Measurements from ENCODE around the gene PDGFC.

Gene PDGFC

DNA sequence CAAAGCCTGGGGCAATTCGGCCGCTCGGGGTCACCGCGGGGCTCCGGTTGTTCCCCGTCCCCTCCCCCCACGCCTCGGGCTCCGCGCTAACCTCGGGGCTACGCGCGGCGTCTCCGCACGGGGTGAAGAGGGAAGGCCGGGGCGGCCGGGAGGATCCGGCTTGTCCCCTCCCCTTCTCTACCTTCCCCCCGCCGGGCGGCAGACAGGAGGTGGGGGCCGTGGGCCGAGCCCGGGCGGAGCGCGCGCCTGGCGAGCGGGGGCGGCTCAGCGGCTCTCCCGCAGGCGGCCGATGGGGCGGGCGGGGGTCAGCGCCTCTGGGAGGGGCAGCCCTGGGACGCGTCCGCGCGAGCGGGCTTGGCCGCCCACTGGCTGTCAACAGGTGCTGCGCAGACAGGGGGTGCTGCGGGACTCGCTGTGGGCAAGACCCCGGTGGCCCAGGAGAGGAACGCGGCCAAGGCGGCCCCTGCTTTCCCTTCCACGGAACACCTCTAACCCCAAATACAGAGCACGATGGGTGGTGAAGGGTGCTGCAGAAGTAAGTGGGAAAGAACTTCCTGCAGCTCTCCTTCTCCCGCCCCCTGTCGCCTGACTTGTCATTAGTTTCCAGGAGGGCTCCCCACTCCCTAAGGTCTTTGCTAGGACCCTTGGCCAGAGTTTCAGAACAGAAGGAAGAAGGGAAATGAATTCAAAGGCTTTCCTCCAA is at the start of gene PDGFC:
Gene PDGFC (minus strand): TSS at position 124 of the 703 bp plus-strand sequence. CDS start 896 bp downstream, outside the sequence.
- peak within 1 kb of the TSS; percentile 82 for H3K9ac ChIP-seq (ENCODE audit: low read length)
- H3K36me3 ChIP-seq (ENCODE audit: control insufficient read depth, insufficient read depth, low read length): no peaks in the 10 kb centered on the region
- H3K9me3 ChIP-seq (ENCODE audit: control insufficient read depth, insufficient read depth, low read depth, low read length): no peaks in the 10 kb centered on the region
- peaks cover 18% of the 10 kb centered on the region for H3K27me3 ChIP-seq (ENCODE audit: control insufficient read depth, insufficient read depth, low read length)
- no peak within 1 kb of the TSS for H3K27ac ChIP-seq (ENCODE audit: low read depth, low read length)
- peak within 1 kb of the TSS; percentile 70 for H3K4me3 ChIP-seq (ENCODE audit: low read depth, low read length)
- peaks cover 10% of the 10 kb centered on the region for H3K4me1 ChIP-seq (ENCODE audit: control insufficient read depth, insufficient read depth, low read length)

GRCh38 chr4:157020882-157021281 is 49.3 kb upstream of the PDGFC start:
- no peaks in the 10 kb centered on the region for H3K4me1 ChIP-seq (ENCODE audit: control insufficient read depth, insufficient read depth, low read length)
- no peak overlapping the region for H3K4me3 ChIP-seq (ENCODE audit: low read depth, low read length)
- H3K9ac ChIP-seq (ENCODE audit: low read length): no peak overlapping the region
- H3K9me3 ChIP-seq (ENCODE audit: control insufficient read depth, insufficient read depth, low read depth, low read length): no peaks in the 10 kb centered on the region
- no peak overlapping the region for H3K27ac ChIP-seq (ENCODE audit: low read depth, low read length)
- H3K36me3 ChIP-seq (ENCODE audit: control insufficient read depth, insufficient read depth, low read length): no peaks in the 10 kb centered on the region
- H3K27me3 ChIP-seq (ENCODE audit: control insufficient read depth, insufficient read depth, low read length): no peaks in the 10 kb centered on the region

DNA sequence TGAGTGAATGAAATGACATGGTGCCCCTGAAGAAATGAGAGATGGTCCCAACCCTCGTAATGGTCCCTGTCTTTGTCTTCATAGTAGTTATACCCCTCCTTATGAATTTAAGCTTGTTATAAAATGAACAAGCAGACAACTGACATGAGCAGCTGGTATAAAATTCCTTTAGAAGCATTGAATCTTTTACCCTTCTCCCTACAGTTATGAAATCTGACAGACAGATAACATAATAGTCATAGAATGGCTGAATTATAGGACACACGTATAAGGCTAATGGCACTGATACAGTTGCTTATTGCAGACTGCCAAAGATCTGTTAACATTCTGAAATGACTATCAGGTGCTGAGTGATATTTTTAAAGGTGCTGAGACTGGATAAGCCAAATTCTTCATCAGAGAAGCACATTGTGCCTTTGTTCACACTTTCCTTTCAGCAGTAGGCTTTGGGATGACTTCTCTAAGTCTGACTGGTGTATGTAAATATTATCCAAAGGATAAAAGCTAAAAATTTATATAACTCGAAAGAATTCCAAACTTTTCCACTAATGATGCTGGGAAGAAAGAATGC is 47.4 kb upstream of the PDGFC start:
- H3K27me3 ChIP-seq (ENCODE audit: control insufficient read depth, insufficient read depth, low read length): no peaks in the 10 kb centered on the region
- H3K4me3 ChIP-seq (ENCODE audit: low read depth, low read length): no peak overlapping the region
- H3K9me3 ChIP-seq (ENCODE audit: control insufficient read depth, insufficient read depth, low read depth, low read length): no peaks in the 10 kb centered on the region
- no peak overlapping the region for H3K9ac ChIP-seq (ENCODE audit: low read length)
- H3K27ac ChIP-seq (ENCODE audit: low read depth, low read length): no peak overlapping the region
- peaks cover 10% of the 10 kb centered on the region for H3K4me1 ChIP-seq (ENCODE audit: control insufficient read depth, insufficient read depth, low read length)
- H3K36me3 ChIP-seq (ENCODE audit: control insufficient read depth, insufficient read depth, low read length): no peaks in the 10 kb centered on the region

DNA sequence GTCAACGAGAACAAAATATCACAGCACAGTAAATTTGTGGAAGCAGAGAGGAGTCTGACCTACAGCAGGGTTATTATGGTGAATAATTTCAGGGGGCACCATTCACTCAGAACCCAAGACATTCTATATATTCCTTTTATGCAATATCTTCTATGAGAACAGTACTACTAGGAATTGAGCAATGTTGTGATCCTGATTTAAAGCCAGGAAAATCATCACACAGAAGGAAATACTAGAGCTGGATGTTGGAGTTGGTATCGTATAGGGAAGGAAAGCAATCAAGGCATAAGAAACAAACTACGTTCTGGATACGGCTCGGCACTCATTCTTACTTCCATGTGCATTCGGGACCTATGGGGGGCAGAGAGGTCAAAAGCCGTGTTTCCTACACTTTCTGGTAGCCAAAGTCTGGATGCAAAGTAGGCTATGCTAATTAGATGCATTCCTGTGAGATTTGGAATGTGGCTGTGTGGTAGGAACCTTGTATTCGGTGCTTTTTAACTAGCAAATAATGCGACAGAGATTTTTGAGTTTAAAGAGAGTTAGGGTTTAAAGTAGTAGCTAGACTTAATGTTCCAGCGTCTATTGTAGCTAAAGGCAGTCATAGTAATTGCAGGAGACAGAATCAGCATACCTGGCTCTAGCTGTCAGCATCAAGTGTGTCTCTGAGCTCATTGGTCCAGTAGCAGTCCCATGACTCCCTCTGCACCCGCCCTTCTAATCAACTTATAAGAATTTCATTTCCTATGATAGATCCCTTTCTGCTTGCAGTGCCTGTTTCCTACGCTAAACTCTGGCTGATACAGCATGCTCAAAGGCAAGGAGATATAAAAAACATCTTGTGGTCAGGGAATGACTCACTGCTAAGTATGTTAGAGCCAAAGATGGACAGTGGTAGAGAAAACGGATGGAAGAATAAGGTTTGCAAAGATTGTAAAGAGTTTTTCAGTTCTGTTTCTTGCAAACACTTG is 43.3 kb upstream of the PDGFC start:
- Histone ChIP-seq H3K27ac (ENCODE audit: low read depth, low read length) (no peak overlapping the region), H3K9ac (ENCODE audit: low read length) (no peak overlapping the region), H3K4me1 (ENCODE audit: control insufficient read depth, insufficient read depth, low read length) (peaks cover 10% of the 10 kb centered on the region), H3K9me3 (ENCODE audit: control insufficient read depth, insufficient read depth, low read depth, low read length) (no peaks in the 10 kb centered on the region), H3K4me3 (ENCODE audit: low read depth, low read length) (0 out of 2 replicates have a peak overlapping the region, but pooled peaks have one; percentile 10), H3K27me3 (ENCODE audit: control insufficient read depth, insufficient read depth, low read length) (no peaks in the 10 kb centered on the region), H3K36me3 (ENCODE audit: control insufficient read depth, insufficient read depth, low read length) (no peaks in the 10 kb centered on the region)

DNA sequence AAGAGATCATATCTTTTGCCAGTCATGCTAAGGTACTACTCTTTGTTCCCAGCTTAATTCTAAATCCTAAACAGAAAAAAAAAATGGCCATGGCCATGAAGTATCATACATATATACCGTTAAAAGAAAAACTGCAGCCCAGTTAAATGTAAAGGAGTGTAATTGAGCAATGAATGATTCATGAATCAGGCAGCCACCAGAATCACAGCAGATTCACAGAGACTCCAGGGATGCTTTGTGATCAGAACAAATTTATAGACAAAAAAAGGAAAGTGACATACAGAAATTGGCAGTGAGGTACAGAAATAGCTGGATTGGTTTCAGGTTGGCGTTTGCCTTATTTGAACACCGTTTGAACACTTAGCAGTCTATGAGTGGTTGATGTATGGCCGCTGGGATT is 42.1 kb upstream of the PDGFC start:
- Histone ChIP-seq H3K27ac (ENCODE audit: low read depth, low read length) (no peak overlapping the region), H3K9ac (ENCODE audit: low read length) (no peak overlapping the region), H3K4me3 (ENCODE audit: low read depth, low read length) (no peak overlapping the region), H3K36me3 (ENCODE audit: control insufficient read depth, insufficient read depth, low read length) (no peaks in the 10 kb centered on the region), H3K27me3 (ENCODE audit: control insufficient read depth, insufficient read depth, low read length) (no peaks in the 10 kb centered on the region), H3K9me3 (ENCODE audit: control insufficient read depth, insufficient read depth, low read depth, low read length) (no peaks in the 10 kb centered on the region), H3K4me1 (ENCODE audit: control insufficient read depth, insufficient read depth, low read length) (peaks cover 10% of the 10 kb centered on the region)

GRCh38 chr4:157012781-157013180 is 41.2 kb upstream of the PDGFC start:
- H3K4me1 ChIP-seq (ENCODE audit: control insufficient read depth, insufficient read depth, low read length): peaks cover 10% of the 10 kb centered on the region
- H3K36me3 ChIP-seq (ENCODE audit: control insufficient read depth, insufficient read depth, low read length): no peaks in the 10 kb centered on the region
- H3K27ac ChIP-seq (ENCODE audit: low read depth, low read length): no peak overlapping the region

DNA sequence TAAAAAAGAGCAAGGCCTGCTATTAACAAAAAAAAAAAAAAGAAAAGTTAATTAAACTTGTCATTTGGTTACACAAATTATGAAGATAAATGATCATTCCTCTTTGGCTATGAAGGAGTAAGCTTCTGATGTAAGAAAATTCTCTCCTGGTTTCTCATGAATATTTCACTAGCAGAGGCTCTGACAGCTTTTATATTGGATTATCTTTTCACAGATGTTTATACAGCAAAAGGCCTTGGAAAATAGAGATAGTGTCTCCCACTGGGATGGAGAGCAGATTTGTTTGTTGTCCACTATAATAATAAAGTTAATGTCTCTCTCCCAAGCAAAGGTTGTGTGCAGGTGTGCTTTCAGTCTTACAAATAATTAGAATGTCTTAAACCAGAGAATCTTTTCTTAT is 40.7 kb upstream of the PDGFC start:
- H3K4me3 ChIP-seq (ENCODE audit: low read depth, low read length): no peak overlapping the region
- no peaks in the 10 kb centered on the region for H3K36me3 ChIP-seq (ENCODE audit: control insufficient read depth, insufficient read depth, low read length)
- H3K9me3 ChIP-seq (ENCODE audit: control insufficient read depth, insufficient read depth, low read depth, low read length): no peaks in the 10 kb centered on the region
- no peak overlapping the region for H3K9ac ChIP-seq (ENCODE audit: low read length)
- no peaks in the 10 kb centered on the region for H3K27me3 ChIP-seq (ENCODE audit: control insufficient read depth, insufficient read depth, low read length)
- no peak overlapping the region for H3K27ac ChIP-seq (ENCODE audit: low read depth, low read length)
- peaks cover 10% of the 10 kb centered on the region for H3K4me1 ChIP-seq (ENCODE audit: control insufficient read depth, insufficient read depth, low read length)

More at GRCh38 chr4:157012781-157013180, 41.2 kb upstream of the PDGFC start:
- no peak overlapping the region for H3K9ac ChIP-seq (ENCODE audit: low read length)
- H3K9me3 ChIP-seq (ENCODE audit: control insufficient read depth, insufficient read depth, low read depth, low read length): no peaks in the 10 kb centered on the region
- no peak overlapping the region for H3K4me3 ChIP-seq (ENCODE audit: low read depth, low read length)
- no peaks in the 10 kb centered on the region for H3K27me3 ChIP-seq (ENCODE audit: control insufficient read depth, insufficient read depth, low read length)

- Histone ChIP-seq H3K4me3 (ENCODE audit: low read depth, low read length) (no peak overlapping the region), H3K36me3 (ENCODE audit: control insufficient read depth, insufficient read depth, low read length) (no peaks in the 10 kb centered on the region), H3K27ac (ENCODE audit: low read depth, low read length) (no peak overlapping the region), H3K9me3 (ENCODE audit: control insufficient read depth, insufficient read depth, low read depth, low read length) (no peaks in the 10 kb centered on the region), H3K9ac (ENCODE audit: low read length) (no peak overlapping the region), H3K27me3 (ENCODE audit: control insufficient read depth, insufficient read depth, low read length) (no peaks in the 10 kb centered on the region), H3K4me1 (ENCODE audit: control insufficient read depth, insufficient read depth, low read length) (peaks cover 10% of the 10 kb centered on the region)
Measured at GRCh38 chr4:157010630-157011029, 39.0 kb upstream of the PDGFC start.

DNA sequence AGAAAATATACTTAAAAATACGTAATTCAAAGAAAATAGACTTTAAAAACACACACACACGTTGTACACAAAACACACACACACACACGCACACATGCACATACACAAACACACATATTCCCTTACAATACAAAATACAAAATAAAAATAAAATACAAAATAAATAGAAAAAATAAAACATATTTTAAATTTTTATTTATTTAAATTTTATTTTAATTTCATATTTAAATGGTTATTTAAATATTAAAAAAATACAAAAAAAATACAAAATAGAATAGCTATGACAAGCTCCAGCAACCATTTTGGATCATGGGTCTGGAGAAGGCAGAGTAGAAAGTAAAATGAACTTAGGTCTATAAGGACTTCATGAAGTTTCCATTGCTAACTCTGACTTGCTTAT is 34.2 kb upstream of the PDGFC start:
- H3K27ac ChIP-seq (ENCODE audit: low read depth, low read length): no peak overlapping the region

DNA sequence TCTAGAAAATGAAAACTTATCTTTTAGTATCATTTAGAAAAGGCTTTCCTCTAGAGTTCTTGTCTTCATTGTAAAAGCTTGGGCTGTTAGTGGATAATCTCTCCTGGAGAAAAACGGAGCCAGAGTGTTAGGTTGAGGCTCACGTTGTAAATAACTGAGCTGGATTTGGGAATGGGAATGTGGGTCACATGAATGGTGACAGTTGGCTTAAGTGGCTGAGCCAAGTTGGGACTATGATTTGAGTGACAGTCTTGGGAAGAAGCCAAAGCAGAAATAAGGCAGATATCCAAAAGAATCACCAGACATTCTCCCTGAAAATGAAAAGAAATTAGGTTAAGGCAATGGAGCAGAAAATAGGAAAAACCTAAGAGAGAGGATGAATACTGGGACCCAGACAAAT is 33.6 kb upstream of the PDGFC start:
- Histone ChIP-seq H3K9ac (ENCODE audit: low read length) (no peak overlapping the region), H3K27me3 (ENCODE audit: control insufficient read depth, insufficient read depth, low read length) (no peaks in the 10 kb centered on the region), H3K36me3 (ENCODE audit: control insufficient read depth, insufficient read depth, low read length) (no peaks in the 10 kb centered on the region), H3K4me3 (ENCODE audit: low read depth, low read length) (no peak overlapping the region), H3K9me3 (ENCODE audit: control insufficient read depth, insufficient read depth, low read depth, low read length) (no peaks in the 10 kb centered on the region), H3K4me1 (ENCODE audit: control insufficient read depth, insufficient read depth, low read length) (no peaks in the 10 kb centered on the region), H3K27ac (ENCODE audit: low read depth, low read length) (no peak overlapping the region)

More for the DNA sequence above, 34.2 kb upstream of the PDGFC start:
- Histone ChIP-seq H3K9ac (ENCODE audit: low read length) (no peak overlapping the region), H3K36me3 (ENCODE audit: control insufficient read depth, insufficient read depth, low read length) (no peaks in the 10 kb centered on the region), H3K4me3 (ENCODE audit: low read depth, low read length) (no peak overlapping the region), H3K9me3 (ENCODE audit: control insufficient read depth, insufficient read depth, low read depth, low read length) (no peaks in the 10 kb centered on the region), H3K27me3 (ENCODE audit: control insufficient read depth, insufficient read depth, low read length) (no peaks in the 10 kb centered on the region), H3K4me1 (ENCODE audit: control insufficient read depth, insufficient read depth, low read length) (no peaks in the 10 kb centered on the region)

All from HUES6 (cell line).